NK-92 treated with Interleukin-12 subunit alpha and Interleukin-12 subunit beta, amount 100 ng/mL, for 24 hours (cell line): Measurements from ENCODE around the gene TBC1D12.
"Not testable (repeated sequence)": the region's sequence is repeated elsewhere in the genome, so short reads cannot be mapped to it uniquely, and the experiment has no call there.

Experiments used
- DNase-seq: peaks from one replicate; lab custom pipeline; 2025; lab: John Stamatoyannopoulos, UW

TBC1D12 gene

DNA sequence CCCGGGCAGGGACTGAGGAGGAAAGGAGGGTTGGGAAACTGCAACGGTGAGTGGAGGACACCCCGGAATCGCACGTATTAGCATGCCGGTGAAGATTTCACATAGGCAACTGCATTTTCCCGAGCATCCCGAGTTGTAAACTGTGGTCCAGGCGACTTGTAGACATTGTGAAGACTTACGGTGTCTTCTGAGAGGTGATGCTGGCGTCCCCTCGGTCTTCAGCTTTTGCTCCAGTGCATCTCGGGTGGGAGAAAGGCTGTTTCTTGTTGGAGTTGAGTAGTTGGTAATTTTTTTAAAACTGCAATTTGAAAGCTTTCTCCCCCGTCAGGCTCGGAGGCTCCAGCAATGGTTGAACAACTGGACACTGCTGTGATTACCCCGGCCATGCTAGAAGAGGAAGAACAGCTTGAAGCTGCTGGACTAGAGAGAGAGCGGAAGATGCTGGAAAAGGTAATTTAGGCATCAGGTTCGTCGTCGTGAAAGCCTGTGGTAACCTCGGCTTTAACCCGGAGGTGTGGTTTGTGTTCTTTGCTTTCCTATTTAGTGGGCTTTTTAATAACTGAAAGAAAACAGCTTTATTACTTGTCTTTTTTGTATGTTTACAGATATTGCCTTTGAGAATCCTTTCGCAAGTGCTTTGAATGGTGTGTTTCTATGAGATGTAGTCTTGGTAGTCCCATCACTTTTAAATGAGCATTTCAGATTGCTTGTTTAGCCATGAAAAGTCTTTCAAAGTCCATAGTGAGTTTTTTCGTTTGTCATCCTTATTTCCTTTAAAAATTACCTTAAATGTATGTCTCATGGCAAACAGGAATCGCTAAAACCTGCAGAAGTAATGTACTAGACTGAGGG is 143.9 kb downstream of the TBC1D12 start:
- DNase-seq, result no peak

DNA sequence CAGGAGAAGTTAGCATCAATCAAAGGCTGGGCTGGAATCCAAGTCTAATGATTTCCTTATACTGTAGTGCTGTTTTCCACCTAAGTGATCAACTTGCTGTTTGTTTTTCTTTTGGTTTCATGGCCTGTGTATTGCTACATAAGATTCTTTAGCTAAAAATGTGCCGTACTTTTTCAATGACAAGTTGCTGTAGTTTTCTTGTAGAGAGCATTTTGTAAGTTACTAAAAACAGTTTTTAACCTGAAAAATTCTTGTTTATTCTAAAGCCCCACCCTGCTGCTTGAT is 144.5 kb downstream of the TBC1D12 start:
- DNase-seq, result no peak

DNA sequence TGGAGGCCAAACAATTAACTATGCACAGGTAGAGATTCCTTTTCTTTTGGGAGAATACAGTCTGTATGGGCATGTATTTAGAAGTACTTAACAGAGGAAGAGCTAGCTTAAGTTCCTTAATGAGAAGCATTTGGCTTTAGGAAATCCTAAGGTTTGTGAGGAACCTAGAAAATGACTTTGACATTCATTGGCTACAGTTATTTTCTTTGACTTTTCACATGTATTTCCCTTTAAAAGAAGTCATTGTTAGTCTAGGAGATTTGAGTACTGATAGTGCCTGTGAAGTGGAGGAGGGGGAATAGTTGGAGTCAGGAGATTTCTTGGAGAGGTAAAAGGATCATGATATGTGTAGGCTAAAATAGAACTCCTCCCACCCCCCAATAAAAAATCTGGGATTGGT is 146.9 kb downstream of the TBC1D12 start:
- no peak for DNase-seq

DNA sequence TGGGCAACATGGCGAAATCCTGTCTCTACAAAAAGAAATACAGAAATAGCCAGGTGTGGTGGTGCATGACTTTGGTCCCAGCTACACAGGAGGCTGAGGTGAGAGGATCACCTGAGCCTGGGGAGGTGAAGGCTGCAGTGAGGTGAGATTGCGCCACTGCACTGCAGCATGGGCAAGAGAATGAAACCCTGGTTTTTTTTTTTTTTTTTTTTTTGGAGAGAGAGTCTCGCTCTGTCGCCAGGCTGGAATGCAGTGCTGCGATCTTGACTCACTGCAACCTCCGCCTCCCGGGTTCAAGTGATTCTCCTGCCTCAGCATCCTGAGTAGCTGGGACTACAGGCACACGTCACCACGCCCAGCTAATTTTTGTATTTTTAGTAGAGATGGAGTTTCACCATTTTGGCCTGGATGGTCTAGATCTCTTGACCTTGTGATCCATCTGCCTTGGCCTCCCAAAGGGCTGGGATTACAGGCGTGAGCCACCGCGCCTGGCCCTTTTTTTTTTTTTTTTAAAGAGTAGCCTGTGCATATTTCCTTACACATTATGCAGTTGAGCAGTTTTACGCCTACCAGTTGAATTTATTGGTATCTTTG is 165.5 kb downstream of the TBC1D12 start:
- not testable (repeated sequence) for DNase-seq

DNA sequence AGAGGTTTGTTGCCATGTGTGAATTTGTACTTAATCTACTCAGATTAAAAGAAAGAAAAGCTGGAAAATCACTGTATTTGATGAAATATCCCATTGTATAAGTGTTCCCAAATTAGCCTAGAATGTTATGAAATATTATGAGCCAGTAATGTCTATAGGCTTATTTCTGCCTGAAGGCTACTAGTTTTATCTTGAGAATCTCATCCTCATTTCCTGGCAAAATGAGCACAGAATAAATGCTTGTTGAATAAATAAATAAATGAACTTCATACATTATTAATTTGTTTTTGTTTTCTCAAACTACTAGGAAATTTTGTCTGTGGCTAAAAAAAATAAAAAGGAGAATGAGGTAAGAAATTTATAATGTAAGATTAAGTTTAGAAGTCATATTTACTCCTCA is 168.7 kb downstream of the TBC1D12 start:
- no peak for DNase-seq

DNA sequence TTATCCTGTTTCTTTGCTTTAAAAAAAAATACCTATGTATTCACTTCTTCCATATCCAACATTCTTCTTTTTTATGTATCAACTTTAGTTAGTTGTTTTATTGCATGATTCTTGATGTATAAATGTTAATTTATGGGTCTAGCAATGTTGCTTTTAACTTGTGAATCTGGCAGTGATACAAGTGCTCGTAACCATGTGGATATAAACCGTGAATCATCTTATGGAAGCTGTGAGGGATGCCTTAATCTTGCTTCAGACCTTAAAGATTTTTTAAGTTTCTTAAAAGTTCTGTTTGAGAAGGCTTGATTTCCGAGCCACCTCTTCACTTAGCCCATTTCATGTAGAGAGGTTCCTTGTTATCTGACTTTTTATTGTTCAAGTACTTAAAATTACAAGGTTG is 169.2 kb downstream of the TBC1D12 start:
- DNase-seq, result no peak

DNA sequence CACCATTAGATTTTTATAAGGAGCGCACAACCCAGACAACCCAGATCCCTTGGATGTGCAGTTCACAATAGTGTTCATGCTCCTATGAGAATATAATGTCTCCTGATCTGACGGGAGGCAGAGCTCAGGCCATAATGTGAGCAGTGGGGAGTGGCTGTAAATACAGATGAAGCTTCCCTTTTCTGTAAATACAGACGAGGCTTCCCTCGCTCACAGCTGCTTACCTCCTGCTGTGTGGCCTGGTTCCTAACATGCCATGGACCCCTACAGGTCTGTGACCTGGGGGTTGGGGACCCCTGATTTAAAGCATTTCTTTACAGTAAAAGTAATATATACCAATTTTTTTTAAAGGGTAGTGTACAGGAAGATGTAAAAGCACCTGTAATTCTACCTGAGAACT is 176.4 kb downstream of the TBC1D12 start:
- DNase-seq, result no peak

DNA sequence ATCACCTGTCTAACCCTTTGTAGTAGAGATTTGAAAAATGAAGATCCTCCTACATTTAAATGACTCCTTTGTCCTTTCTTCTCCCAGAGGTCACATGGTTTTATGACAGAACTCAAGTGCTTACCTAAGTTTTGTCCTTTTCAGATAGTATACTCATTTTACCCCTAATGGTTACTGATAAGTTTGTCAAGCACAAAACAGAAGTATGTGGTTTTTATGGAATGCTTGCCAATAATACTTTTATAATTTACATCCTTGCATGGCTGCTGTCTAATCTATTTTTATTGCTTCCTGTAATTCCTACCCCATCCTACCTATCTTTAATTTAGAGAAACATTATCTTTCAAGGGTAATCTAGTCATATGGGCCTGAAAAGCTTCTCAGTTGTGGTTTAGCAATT is 180.8 kb downstream of the TBC1D12 start:
- DNase-seq, result no peak
